GM12878 (cell line): Measurements from ENCODE around the gene SPPL3. TPM values are rescaled to one million over a fixed set of nuclear protein-coding genes. Genes with fewer than 3 reads are reported as not detected.

Experiments used
- ATAC-seq: fragments of 200-7000 bp; cut with Tn5 transposase; 3 replicates; pipeline ENCODE4 v1.9.1; 2020; ENCODE audit warnings: mild to moderate bottlenecking, moderate library complexity
- BruUV-seq: library from RNA; stranded (reverse); fragments of 400-500 nt; replicated peaks from 2 replicates; lab custom pipeline; 2021; lab: Mats Ljungman, UMichigan
- CTCF ChIA-PET: fragments of 300-600 bp; sonication (Branson Sonifier 250); formaldehyde crosslinking; extraction: SDS; loops from one replicate; lab custom pipeline; 2021; ENCODE audit warnings: inconsistent platforms; lab: Yijun Ruan, JAX
- POLR2A ChIA-PET: fragments of 350-600 bp; formaldehyde crosslinking; extraction: SDS; loops from one replicate; lab custom pipeline; 2021; ENCODE audit warnings: inconsistent platforms; lab: Charles Lee
- RAD21 ChIA-PET: fragments of 300-600 bp; sonication (Branson Sonifier 250); formaldehyde crosslinking; loops from one replicate; lab custom pipeline; 2023; ENCODE audit warnings: antibody characterized with exemption; ENCODE audit not compliant: unreplicated experiment; lab: Charles Lee
- SMC1A ChIA-PET: fragments of 300-600 bp; sonication (Branson Sonifier 250); formaldehyde crosslinking; loops from one replicate; lab custom pipeline; 2023; ENCODE audit not compliant: unreplicated experiment, uncharacterized antibody; lab: Charles Lee
- DNase-seq: peaks from one replicate; pipeline ENCODE4 v3.0.0-alpha.2; 2011; ENCODE audit warnings: low read depth, low spot score
- FAIRE-seq: peaks from 3 replicates; lab custom pipeline; 2011; peaks lifted over from hg19 to GRCh38; lab: Jason Lieb, UNC
- H2AFZ ChIP-seq: 2 replicates; pipeline ENCODE4 v1.6.0; 2011; ENCODE audit warnings: low read depth, low read length, control low read depth; ENCODE audit not compliant: control insufficient read depth
- H3K27ac ChIP-seq: 2 replicates; pipeline ENCODE4 v1.5.1; 2011; ENCODE audit warnings: control low read depth; ENCODE audit not compliant: control insufficient read depth, insufficient read depth
- H3K27me3 ChIP-seq, 2 experiments: replicated peaks in 1 of 2; 2 replicates each; pipeline versions ENCODE4 v1.6.0 to v1.6.1; 2011; ENCODE audit warnings: low read length in 1 of 2; ENCODE audit not compliant: control insufficient read depth in 2 of 2, insufficient read depth in 2 of 2
- H3K36me3 ChIP-seq, 2 experiments: 2 replicates each; pipeline ENCODE4 v1.5.1; 2011; ENCODE audit warnings: low read length in 1 of 2; ENCODE audit not compliant: control insufficient read depth in 2 of 2, insufficient read depth in 2 of 2
- H3K4me1 ChIP-seq: 2 replicates; pipeline ENCODE4 v1.6.1; 2011; ENCODE audit warnings: mild to moderate bottlenecking, low read length, moderate library complexity, mixed read lengths; ENCODE audit not compliant: control insufficient read depth, insufficient read depth
- H3K4me2 ChIP-seq: 2 replicates; pipeline ENCODE4 v1.6.0; 2011; ENCODE audit warnings: control low read depth; ENCODE audit not compliant: control insufficient read depth, insufficient read depth
- H3K4me3 ChIP-seq: fragments of 200-600 bp; sonication (generic); 2 replicates; pipeline ENCODE4 v1.5.1; 2016
- H3K79me2 ChIP-seq: 2 replicates; pipeline ENCODE4 v1.6.0; 2011; ENCODE audit warnings: low read length; ENCODE audit not compliant: control insufficient read depth, insufficient read depth
- H3K9ac ChIP-seq: 2 replicates; pipeline ENCODE4 v1.8.0; 2011; ENCODE audit warnings: low read length, control low read depth, mixed read lengths; ENCODE audit not compliant: control insufficient read depth, insufficient read depth
- H3K9me3 ChIP-seq: replicated peaks from 3 replicates; pipeline ENCODE4 v1.5.1; 2011; ENCODE audit warnings: mild to moderate bottlenecking, low read length; ENCODE audit not compliant: control insufficient read depth, insufficient read depth
- H4K20me1 ChIP-seq: 2 replicates; pipeline ENCODE4 v1.6.0; 2011; ENCODE audit not compliant: control insufficient read depth, insufficient read depth
- ESRRA ChIP-seq: IDR thresholded peaks from 2 replicates; pipeline ENCODE4 v1.6.1; 2012; ENCODE audit warnings: mild to moderate bottlenecking, low read length, improper control_type of control experiment
- GABPA ChIP-seq: IDR thresholded peaks from 2 replicates; pipeline ENCODE4 v1.6.1; 2014; ENCODE audit warnings: antibody characterized with exemption, low read depth, mild to moderate bottlenecking, inconsistent platforms
- HDGF ChIP-seq: fragments of 450-650 bp; IDR thresholded peaks from 2 replicates; pipeline ENCODE4 v1.6.1; 2016; ENCODE audit warnings: antibody characterized with exemption
- HSF1 ChIP-seq: fragments of 150-350 bp; IDR thresholded peaks from 2 replicates; pipeline ENCODE4 v1.6.1; 2014; ENCODE audit warnings: mild to moderate bottlenecking, low read depth, low read length
- IKZF2 ChIP-seq, 2 experiments: fragments of 450-650 bp; IDR thresholded peaks; 2 replicates each; pipeline ENCODE4 v1.6.1; 2017; ENCODE audit warnings: mild to moderate bottlenecking in 2 of 2, moderate library complexity in 2 of 2
- JUND ChIP-seq: IDR thresholded peaks from 2 replicates; pipeline ENCODE4 v1.6.1; 2012; ENCODE audit warnings: low read depth, mild to moderate bottlenecking, low read length, improper control_type of control experiment, moderate library complexity
- NR2C2 ChIP-seq: IDR thresholded peaks from 2 replicates; pipeline ENCODE4 v1.6.1; 2011; ENCODE audit warnings: borderline replicate concordance, low read depth; ENCODE audit not compliant: control insufficient read depth, insufficient read length
- PAX8 ChIP-seq: fragments of 450-650 bp; IDR thresholded peaks from 2 replicates; pipeline ENCODE4 v1.6.1; 2017; ENCODE audit warnings: mild to moderate bottlenecking, moderate library complexity
- WGBS: methylation state at CpG from one replicate; pipeline ENCODE4 v1.1.6; 2016; ENCODE audit warnings: low lambda C conversion rate; ENCODE audit not compliant: insufficient replicate concordance, insufficient coverage; ENCODE audit errors: missing lambda C conversion rate; 5-methylcytosine and 5-hydroxymethylcytosine counted together
- in situ Hi-C: fragments of 300-500 bp; cut with MboI; formaldehyde crosslinking; loops from 9 replicates; pipeline ENCODE4 v1.14.3; 2018; ENCODE audit warnings: mixed read lengths
- intact Hi-C: fragments of 100-400 bp; cut with micrococcal nuclease; formaldehyde crosslinking; loops from one replicate; pipeline ENCODE4 v1.14.2; 2022; ENCODE audit not compliant: unreplicated experiment
- polyA plus RNA-seq, 11 experiments: library from polyadenylated mRNA; depleted of rRNA in 4 of 11; unstranded in 6 of 11; stranded (reverse) in 5 of 11; fragments of >200 nt; fragmentation: Nextera tagmentation in 4 of 11; fragmentation: Illumina TruSeq in 1 of 11; extraction: Ambion mirVana in 4 of 11; extraction: Trizol in 1 of 11; gene quantifications; 1 replicate in 1 of 11; 2 replicates in 10 of 11; pipeline versions ENCODE4 v1.2.1 to v1.2.3, GENCODE V29; 2011 to 2016; ENCODE audit warnings: inconsistent platforms in 2 of 11, missing spikeins in 2 of 11, low read depth in 1 of 11
- total RNA-seq, 4 experiments: library from RNA; depleted of rRNA in 3 of 4; stranded (reverse); fragments of >200 nt in 3 of 4; fragmentation: Illumina TruSeq in 1 of 4; extraction: Trizol in 1 of 4; gene quantifications; 2 replicates each; pipeline versions ENCODE4 v1.2.1 to v1.2.3, GENCODE V29; 2013 to 2021
- TF ChIP-seq, protein P1 (sequence below): fragments of 450-650 bp; IDR thresholded peaks from 2 replicates; pipeline ENCODE4 v1.6.1; 2016; ENCODE audit warnings: mild to moderate bottlenecking, moderate library complexity, borderline replicate concordance

The SPPL3 gene
- total and polyA plus RNA-seq, 10 of the 15 experiments (the other 5 are each of a cell fraction or from before 2014, with no cell fraction given): 4.3 to 45.5 (median 11.7) TPM

- no peak overlapping the region for H2AFZ ChIP-seq
- no peak overlapping the region for H3K9ac ChIP-seq
- ChIA-PET SMC1A (no interaction called here), CTCF (interaction anchor here (1.5 kb wide), 1 partner anchor 233 kb away, joined by 5 read pairs; no protein-coding TSS in a partner anchor), RAD21 (interaction anchor here (0.7 kb wide), 1 partner anchor 233 kb away, joined by 3 read pairs; no protein-coding TSS in a partner anchor), POLR2A (no interaction called here)
- no peaks in the 10 kb centered on the region for H4K20me1 ChIP-seq
- no peaks in the 10 kb centered on the region for H3K4me1 ChIP-seq
- no peak for DNase-seq
- no peak for TF ChIP-seq GABPA
- no peak for TF ChIP-seq ESRRA
- no peak for TF ChIP-seq JUND
- TF ChIP-seq, protein P1, sequence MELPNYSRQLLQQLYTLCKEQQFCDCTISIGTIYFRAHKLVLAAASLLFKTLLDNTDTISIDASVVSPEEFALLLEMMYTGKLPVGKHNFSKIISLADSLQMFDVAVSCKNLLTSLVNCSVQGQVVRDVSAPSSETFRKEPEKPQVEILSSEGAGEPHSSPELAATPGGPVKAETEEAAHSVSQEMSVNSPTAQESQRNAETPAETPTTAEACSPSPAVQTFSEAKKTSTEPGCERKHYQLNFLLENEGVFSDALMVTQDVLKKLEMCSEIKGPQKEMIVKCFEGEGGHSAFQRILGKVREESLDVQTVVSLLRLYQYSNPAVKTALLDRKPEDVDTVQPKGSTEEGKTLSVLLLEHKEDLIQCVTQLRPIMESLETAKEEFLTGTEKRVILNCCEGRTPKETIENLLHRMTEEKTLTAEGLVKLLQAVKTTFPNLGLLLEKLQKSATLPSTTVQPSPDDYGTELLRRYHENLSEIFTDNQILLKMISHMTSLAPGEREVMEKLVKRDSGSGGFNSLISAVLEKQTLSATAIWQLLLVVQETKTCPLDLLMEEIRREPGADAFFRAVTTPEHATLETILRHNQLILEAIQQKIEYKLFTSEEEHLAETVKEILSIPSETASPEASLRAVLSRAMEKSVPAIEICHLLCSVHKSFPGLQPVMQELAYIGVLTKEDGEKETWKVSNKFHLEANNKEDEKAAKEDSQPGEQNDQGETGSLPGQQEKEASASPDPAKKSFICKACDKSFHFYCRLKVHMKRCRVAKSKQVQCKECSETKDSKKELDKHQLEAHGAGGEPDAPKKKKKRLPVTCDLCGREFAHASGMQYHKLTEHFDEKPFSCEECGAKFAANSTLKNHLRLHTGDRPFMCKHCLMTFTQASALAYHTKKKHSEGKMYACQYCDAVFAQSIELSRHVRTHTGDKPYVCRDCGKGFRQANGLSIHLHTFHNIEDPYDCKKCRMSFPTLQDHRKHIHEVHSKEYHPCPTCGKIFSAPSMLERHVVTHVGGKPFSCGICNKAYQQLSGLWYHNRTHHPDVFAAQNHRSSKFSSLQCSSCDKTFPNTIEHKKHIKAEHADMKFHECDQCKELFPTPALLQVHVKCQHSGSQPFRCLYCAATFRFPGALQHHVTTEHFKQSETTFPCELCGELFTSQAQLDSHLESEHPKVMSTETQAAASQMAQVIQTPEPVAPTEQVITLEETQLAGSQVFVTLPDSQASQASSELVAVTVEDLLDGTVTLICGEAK: no peak
- no peak for TF ChIP-seq HDGF
- TF ChIP-seq PAX8: no peak
- no peak for TF ChIP-seq NR2C2
- TF ChIP-seq IKZF2 (IDR thresholded peaks at IDR 0.05): no peak
- no peak for TF ChIP-seq HSF1
- BruUV-seq: no TSS peak
- H3K4me3 ChIP-seq: no peak overlapping the region
- FAIRE-seq: no peak
- no peak overlapping the region for H3K27ac ChIP-seq
- no peak overlapping the region for H3K4me2 ChIP-seq
- H3K36me3 ChIP-seq: no peaks in the 10 kb centered on the region
- no peaks in the 10 kb centered on the region for H3K79me2 ChIP-seq
- in situ Hi-C loops (no loop called here), intact Hi-C loops (no loop called here)
- no peaks in the 10 kb centered on the region for H3K27me3 ChIP-seq
- 73% methylated on average over 31 of the region's 31 CpGs for WGBS
- no peaks in the 10 kb centered on the region for H3K9me3 ChIP-seq
- ATAC-seq: no peak
Measured at GRCh38 chr12:120738252-120739030, 165.7 kb downstream of the SPPL3 start.
